HG03520 (cell line): ENCODE results near the gene TMEM240.

Experiments
- ATAC-seq: cut with Tn5 transposase; IDR thresholded peaks from one replicate; pipeline ENCODE4 v1.9.1; 2021; ENCODE audit warnings: mild to moderate bottlenecking, moderate library complexity; ENCODE audit not compliant: unreplicated experiment

The TMEM240 gene

DNA sequence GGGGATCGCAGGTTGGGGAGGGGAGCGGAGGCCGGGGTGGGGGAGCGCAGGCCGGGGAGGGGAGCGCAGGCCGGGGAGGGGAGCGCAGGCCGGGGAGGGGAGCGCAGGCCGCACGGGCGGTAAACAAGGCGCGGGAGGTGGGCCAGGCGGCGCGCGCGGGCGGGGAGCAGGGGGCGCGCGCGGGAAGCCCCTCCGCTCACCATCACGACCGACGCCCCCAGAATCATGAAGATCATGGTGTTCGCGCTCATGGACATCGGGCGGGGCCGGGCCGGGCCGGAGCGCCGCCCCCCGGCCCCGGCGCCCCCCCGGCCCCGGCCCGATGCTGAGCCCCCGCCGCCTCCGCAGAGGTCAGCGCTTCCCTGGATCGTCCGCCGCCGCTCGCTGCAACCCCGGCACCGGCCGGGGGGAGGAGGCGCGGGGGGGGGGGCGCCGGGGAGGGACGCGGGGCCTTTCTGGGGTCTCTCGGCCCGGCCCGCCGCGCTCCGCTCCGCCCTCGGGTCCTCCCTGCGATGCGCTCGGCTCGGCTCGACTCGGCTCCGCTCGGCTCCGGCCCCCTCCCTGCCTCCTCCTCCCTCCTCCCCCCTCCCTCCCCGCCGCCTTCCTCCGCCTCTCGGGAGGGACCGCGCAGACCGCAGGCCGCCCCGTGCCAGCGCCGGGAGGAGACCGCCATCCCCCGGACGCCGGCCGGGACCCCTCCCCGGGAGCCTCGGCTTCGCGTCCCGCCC, at the start of gene TMEM240:
TMEM240 (minus strand) TSS at position 535 of the 728 bp plus-strand sequence; CDS start at position 257, 278 bp downstream.
- no peak for ATAC-seq

DNA sequence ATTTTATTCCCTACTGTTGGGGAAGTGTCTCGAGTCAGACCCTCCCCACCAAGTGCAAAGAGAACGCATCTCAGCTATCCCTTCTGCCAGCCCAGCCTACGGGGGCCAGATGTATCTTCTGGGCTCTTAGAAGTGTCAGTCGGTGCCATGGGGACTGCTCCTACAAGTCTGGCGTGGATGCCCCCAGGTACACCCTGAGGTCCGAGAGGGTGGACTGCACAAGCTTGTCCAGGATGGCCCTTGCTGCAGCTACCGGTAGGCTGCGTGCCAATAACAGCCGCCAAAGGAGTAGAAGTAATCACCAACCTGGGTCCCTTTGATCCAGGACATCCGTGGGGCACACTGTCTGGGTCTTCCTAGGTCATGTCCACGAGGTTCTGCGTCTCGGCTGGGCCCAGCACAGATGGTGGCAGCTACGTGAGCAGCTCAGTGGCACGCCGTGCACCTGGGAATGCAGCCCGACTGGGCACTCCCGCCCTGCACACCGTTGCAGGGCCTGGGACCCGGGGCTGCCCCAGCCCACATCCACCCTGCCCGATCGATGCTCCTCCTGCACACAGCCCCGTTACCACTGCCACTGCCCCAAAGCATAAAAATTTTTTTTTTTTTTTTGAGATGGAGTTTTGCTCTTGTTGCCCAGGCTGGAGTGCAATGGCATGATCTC, 43.1 kb upstream of the TMEM240 start:
- ATAC-seq = no peak

DNA sequence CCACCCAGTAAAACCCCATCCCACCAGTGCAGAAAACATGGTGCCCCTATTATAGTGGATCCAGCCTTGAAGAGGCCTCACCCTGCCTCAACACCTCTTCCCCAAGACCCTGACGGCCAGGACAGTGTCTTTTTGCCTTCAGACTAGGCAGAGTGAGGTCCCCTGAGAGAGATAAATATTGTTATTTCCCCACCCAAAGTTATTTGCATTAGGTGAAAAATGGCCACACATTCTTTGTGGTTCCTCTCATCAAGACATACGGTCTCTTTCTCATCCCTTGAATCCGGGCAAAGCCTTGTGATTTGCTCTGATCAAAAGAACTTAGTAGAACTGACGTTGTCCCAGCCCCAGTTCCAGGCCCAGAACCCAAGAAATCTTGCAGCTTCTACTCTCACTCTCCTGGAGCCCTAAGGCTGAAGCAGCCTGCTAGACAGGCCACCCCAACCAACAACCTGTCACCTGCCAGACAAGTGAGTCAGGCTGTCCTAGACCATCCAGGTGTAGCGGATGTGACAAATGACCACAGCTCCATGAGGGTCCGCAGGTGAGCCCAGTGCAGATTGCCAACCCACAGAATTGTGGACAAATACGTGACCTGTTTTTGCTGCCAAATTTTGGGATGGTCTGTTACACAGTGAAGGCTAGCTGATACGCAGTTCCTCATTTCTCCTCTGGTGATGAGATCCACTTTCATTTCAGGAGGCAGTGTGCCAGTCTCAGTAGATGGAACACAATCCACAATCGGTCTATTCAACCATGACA, 42.3 kb upstream of the TMEM240 start:
- no peak for ATAC-seq

DNA sequence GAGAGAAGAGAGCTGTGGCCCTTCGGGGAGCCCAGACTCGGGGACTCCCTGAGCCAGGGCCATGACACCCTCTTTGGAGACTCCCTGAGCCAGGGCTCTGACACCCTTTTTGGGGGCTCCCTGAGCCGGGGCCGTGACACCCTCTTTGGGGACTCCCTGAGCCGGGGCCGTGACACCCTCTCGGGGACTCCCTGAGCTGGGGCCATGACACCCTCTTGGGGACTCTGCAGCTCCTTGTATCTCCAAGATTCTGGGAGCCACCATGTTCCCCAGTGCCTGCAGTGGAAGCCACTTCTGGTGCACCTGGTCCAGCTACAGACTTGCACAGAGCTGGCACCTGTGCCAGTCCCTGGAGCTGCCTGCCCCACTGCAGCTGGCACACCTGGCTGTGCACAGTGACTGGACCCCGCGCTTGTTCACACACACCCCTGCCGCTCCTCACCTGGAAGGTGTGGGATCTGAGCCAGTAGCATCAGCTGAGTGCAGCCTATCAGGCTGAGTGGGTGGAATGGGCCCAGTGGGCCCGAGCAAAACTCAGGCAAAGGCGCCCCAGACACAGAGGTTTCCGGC, 38.0 kb upstream of the TMEM240 start:
- ATAC-seq = no peak

DNA sequence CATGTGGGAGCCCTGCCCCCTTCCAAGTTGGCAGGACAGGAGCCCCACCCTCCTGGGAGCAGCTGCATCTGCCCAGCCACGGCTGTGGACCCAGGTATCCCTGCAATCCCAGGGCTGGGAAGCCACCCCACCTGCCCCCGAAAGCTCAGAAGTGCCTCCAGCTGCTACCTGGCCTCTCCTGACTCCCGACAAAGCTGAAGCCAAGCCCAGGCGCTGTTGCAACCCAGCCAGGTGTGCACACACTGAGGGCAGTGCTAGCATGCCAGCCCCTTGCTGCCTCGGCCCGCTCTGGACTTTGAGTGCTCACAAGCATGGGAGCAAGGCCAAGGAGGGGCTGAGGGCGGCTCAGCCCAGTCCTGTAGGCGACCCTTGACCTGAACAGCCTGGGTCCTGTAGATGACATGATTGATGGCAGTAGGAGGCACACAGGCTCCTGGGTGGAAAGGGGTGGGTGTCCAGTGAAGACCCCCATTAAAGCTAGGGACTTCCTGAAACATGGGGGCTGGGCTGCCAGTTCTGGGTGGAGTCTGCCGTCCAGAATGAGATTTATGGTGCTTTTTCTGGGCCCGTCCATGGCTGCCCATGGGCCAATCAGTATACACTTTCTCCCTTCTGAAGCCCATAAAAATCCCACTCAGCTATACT, 37.1 kb upstream of the TMEM240 start:
- no peak for ATAC-seq

DNA sequence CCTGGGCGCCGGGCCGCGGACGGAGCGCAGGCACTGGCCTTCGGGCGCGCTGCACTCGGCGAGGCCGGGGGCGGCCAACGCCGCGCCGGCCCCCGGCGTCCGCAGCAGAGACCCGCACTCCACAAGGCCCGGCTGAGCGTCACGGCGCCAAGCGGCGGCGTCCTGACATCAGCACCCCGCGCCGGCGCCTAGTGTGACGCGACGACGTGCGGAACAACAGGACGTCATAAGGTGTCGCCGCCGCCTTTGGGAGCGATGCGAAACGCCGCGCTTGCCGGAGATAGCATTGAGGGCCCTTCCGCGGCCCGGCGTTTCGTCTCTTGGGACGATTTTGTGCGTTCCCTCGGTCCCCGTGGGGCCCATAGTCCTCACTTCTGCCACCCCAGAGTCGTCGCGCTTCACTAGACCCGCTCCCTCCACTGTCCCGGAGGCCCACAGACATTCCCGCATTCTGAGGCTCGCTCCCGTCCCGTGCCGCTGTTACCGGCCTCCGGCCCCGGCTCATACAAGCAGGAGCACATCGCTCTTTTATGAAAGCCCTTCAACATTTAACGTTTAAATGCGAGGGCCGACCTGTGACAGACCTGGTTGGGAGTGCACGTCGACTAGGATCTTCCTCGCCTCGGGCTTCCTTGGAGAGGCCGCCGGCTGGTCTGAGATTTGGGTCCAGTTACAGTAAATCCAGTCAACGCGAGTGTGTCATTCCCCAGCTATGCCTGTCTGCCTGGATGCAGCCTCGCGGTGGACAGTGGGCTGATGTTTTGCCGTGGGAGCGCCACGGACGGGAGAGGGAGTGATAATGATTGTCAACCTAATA, 34.5 kb upstream of the TMEM240 start, which contains the start of gene SSU72:
SSU72 (minus strand) TSS at position 143 of the 817 bp plus-strand sequence. CDS start 306 bp downstream, outside the sequence.
- ATAC-seq = peak; percentile 70

DNA sequence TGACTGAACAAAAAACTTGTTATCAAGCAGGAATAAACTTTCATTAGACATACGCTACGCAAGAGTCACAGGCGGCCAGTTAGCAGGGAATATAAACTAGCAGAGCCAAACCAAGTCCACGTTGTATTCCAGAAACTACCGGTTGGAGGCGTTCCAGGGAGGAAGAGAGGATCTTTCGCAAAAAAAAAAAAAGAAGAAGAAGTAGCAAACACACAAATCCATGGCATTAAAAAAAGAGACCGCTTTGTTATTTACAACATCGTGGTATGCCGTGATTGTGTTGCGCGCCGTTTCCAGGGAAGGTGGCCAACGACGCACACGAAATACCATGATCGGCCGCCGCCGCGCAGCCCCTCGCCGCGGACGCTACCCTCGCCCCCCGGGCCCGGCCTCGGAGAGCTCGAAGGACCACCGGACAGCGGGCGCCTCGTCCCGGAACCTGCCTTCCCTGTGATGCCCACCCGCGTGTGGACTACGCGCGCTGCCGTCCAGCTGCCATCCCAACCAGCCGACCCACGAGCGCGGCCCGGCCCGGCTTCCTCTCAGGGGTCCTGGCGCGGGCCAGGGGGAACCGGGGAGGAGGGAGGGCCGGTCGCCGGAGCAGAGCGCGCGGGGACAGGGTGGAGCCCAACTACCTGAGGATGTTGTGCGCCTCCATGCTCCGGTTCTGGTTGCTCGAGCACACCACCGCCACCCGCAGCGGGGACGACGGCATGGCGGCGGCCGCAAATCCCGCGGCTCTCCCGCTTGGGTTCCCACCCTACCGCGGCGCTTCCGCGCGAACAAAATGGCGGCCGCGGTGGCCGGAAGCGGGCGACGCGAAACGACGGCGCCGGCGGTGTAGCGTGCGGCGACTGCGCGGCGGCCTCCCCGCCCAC, 33.7 kb upstream of the TMEM240 start:
- peak; percentile 47 for ATAC-seq

DNA sequence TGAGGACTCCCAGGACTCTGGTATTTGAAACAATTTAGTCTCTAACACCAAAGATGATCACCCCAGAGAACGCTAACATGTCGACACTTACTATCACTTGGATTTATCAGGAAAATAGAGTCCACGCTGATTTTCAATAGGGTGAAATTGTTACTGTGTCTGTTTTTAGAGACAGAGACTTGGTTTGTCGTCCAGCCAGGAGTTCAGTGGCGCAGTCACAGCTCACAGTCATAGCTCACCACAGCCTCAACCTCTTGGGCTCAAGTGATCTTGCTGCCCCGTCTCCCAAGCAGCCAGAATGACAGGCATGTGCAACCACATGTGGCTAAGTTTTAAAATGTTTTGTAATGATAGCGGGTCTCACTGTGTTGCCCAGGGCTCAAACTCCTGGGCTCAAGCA, 28.9 kb upstream of the TMEM240 start:
- ATAC-seq = no peak

DNA sequence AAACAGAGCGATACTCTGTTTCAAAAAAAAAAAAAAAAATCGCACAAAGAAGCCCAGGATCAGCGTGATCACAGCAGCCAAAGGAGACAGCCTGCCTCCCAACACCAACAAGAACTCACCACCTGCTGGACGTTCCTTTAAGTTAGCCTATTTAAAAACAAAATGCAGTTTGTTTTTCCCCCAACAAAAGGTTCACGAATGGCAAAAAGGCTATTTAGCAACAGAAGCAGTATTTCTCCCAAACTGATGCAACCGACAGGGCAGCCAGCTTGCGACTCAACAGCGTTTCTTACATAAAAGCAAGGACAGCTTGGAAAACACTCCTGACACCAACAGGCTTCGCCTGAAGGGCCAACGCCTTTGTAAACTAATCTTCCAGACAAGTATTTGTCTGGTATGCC, 27.5 kb upstream of the TMEM240 start:
- ATAC-seq = no peak

DNA sequence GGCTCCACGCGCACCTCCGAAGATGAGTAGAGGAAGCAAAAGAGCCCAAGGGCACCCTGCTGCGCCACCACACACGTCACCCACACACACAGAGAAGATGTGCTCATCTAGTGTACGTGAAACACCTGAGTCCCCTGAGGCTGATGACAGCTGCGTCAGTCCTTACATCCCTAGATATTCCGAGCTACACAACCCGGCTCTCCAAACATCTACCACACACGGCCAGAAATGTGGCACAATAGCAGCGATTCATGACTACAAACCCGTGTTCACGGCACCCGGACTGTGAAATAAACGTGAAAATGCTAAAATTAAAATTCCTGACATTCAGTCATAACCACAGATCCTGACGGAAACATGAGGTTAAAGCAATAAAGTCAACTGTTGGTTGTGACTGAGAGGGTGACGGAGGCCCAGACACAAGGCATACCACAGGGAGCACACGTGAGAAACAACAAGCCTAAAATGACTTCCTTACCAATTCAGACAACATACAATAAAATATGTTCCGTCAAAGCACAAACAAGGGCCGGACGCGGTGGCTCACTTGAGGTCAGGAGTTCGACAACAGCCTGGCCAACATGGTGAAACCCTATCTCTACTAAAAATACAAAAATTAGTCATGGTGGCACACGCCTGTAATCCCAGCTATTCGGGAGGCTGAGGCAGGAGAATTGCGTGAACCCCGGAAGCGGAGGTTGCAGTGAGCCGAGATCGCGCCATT, 26.9 kb upstream of the TMEM240 start:
- ATAC-seq = no peak

DNA sequence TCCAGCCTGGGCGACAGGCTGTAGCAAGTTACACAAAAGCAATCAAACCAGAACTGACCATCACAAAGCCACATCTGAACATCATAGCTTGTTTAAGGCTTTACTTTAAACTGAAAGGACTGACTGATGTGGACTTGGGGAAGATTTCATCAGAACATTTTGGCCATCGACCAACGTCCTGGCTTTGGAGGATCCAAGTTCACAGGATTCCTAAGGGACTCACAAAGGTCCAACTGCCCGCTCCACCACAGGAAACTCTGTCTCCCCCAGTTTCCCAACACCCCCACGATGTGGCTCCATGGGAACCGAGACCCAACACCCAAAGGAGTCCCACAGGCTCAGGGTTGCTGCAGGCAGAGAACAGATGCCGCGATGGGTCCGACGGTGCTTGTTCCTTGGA, 24.9 kb upstream of the TMEM240 start:
- no peak for ATAC-seq

DNA sequence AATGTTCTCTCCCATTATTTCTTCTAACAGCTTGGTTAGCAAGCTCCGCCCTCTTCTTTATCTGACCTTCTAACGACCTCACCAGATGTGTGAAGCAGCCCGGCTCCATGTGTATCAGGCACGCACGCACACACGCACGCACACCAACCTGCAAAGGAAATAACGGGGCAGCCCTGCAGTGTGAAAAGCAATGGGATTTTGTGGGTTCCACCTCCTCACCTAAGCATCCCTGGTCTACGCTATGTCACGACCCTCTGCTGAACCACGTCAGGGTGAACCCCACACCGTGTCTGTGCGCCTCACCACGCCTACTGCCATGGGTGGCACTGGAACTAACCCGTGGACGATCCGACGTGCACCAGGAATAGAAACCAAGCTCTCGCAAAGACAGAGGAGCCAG, 23.8 kb upstream of the TMEM240 start:
- ATAC-seq = no peak

DNA sequence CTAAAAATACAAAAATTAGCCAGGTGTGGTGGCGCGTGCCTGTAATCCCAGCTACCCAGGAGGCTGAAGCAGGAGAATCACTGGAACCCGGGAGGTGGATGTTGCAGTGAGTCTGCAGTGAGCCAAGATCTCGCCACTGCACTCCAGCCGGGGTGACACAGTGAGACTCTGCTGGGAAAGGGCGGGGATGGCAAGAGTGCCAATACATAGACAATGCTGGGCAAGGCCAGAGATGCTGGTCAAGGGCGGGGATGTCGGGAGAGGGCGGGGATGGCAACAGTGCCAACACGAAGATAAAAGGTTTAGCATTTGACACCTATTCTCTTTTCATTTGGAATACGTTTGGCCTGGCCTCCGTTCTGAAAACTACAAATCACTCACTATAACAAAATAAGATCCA, 23.3 kb upstream of the TMEM240 start:
- ATAC-seq = no peak

DNA sequence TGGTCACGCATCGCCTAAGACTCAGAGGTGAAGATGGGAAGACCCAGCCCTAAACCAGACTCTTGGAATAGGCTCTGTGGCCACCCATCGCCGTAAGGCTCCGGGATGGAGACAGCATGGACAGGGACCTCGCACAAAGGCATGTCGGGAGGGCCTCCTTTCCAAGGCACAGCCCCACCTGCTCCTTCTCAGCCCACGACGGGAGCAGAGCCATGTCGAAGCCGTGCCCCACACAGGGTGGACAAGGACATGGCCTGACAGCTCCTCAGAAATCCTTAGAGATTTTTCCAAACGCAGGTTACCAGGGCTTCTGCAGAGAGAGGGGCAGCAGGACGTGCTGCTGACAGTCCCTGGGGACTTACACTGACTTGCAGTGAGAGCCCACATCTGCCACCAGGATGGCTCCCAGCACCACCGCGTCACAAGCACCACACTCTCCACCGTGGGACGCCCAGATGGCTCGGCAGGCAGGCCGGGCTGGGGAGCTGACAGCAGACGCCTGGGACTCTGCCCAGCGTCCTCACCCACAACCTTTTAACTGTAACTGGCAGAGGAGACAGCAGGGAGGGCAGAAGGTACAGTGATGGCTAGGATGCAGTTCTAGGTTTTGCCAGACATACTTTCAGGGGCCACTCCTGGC, 22.3 kb upstream of the TMEM240 start:
- no peak for ATAC-seq

DNA sequence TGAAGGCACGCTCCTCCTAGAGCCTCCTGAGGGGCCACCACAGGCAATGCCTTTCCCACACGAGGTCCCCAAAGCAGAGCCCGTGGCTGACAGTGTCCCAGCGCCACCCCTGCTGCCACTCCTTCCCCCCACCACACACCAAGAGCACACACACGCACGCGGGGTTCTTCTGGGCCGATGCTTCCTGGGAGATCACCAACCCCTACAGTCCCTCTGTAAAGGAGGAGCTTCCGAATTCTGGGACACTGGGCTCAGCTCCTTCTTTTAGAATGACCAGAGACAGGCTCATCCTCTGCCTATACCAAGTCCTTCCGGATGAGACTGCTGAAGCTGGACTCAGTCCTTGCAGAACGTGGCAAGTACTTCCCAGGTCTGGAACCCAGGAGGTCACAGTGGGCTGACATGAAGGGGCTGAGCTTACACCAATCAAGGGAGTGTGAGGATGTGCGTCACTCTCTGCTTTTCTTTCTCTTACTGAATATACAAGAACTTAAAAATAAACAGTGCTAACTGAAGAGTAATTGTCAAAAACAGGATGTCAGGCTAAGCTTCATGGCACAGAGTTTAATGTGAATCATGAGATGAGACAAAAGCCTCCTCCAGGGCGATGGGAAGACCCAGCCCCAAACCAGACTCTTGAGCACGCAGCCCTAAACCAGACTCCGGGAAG, 21.5 kb upstream of the TMEM240 start:
- no peak for ATAC-seq

DNA sequence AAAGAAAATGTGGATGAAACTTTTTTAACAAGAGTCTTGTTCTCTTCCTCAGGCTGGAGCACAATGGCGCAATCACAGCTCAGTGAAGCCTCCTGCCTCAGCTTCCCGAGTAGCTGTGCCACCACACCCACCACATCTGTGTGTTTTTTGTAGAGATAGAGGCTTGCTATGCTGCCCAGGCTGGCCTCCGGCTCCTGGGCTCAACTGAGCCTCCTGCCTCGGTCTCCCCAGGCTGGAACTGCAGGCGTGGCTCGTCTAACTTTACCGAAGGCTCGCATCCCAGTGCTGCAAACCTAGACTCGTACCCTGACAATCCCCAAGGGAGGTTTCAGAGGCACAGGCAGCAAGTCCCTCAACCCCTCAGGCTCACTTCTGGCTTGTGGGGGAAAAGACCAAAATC, 19.8 kb upstream of the TMEM240 start:
- no peak for ATAC-seq

DNA sequence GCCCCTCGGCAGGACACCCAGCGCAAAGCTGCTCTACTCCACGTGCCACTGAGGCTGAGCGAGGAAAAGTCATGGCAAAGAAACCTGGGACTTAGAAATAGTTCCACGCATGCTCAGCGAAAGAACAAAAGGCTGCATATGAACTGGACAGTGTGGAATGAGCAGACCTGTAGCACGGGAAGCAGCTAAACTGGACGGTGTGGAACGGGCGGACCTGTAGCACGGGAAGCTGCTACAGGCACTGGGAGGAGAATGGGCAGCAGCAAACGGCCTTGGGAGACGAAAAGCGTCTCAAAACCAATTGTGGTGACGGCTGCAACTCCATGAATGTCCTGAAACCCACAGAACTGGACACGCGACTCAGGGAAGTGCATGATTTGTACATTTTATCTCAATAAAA, 18.6 kb upstream of the TMEM240 start:
- no peak for ATAC-seq
